Peyer's patch (tissue), 4 donors: ENCODE results near the gene SEMA5B.

Source experiments
- POLR2A ChIP-seq, 2 donors: fragments of 450-650 bp; IDR thresholded peaks; one replicate each; pipeline ENCODE4 v1.5.1; 2017; ENCODE audit warnings: antibody characterized with exemption in 2 of 2, mild to moderate bottlenecking in 2 of 2, moderate library complexity in 2 of 2
- TF ChIP-seq, protein P1 (sequence below), 6 experiments: fragments of 450-650 bp in 4 of 6; fragments of 200-600 bp in 2 of 6; sonication (generic) in 1 of 6; IDR thresholded peaks; one replicate each; pipeline ENCODE4 v1.5.1; 2017 to 2019; ENCODE audit warnings: antibody characterized with exemption in 6 of 6, mild to moderate bottlenecking in 3 of 6, moderate library complexity in 1 of 6

DNA sequence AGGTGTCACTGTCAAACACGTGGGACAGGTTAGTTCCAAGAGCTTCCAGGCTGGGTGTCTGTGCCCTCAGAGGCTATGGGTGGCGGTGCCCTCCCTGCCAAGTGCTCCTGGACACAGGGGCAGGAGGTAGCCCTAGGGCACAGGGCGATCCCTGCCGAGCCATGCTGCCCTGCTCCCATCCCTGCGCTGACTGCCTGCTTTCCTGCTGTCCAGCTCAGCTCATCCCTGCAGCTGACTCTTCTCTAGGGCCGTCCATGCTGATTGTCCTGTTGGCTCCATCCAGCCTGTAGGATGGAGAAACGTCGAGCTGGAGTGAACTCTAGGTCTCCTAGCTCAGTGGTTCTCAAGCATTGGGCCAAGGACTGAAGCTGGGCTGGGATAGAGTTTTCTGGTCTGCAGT is 42.9 kb upstream of the SEMA5B start:
- TF ChIP-seq, protein P1, sequence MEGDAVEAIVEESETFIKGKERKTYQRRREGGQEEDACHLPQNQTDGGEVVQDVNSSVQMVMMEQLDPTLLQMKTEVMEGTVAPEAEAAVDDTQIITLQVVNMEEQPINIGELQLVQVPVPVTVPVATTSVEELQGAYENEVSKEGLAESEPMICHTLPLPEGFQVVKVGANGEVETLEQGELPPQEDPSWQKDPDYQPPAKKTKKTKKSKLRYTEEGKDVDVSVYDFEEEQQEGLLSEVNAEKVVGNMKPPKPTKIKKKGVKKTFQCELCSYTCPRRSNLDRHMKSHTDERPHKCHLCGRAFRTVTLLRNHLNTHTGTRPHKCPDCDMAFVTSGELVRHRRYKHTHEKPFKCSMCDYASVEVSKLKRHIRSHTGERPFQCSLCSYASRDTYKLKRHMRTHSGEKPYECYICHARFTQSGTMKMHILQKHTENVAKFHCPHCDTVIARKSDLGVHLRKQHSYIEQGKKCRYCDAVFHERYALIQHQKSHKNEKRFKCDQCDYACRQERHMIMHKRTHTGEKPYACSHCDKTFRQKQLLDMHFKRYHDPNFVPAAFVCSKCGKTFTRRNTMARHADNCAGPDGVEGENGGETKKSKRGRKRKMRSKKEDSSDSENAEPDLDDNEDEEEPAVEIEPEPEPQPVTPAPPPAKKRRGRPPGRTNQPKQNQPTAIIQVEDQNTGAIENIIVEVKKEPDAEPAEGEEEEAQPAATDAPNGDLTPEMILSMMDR (IDR thresholded peaks at IDR 0.05), result no peak
- TF ChIP-seq POLR2A (IDR thresholded peaks at IDR 0.05), result no peak
